Measurements from ENCODE around the gene SPDYA. TPM values are rescaled to one million over a fixed set of nuclear protein-coding genes. Genes with fewer than 3 reads are reported as not detected.

The SPDYA gene
- total RNA-seq, 2 donors from 2014 or later, result 3.0 to 5.3 TPM

GRCh38 chr2:28824207-28824606 is 13.6 kb downstream of the SPDYA start:
- H3K27ac ChIP-seq, result no peak overlapping the region
- no peaks in the 10 kb centered on the region for H3K36me3 ChIP-seq
- DNase-seq (ENCODE audit: low spot score), result no peak
- no peak overlapping the region for H3K4me3 ChIP-seq
- ATAC-seq (ENCODE audit: insufficient number of reproducible peaks, low FRiP score, low read depth), result no peak
- no peaks in the 10 kb centered on the region for H3K27me3 ChIP-seq (replicated peaks; ENCODE audit: insufficient read depth)
- no peaks in the 10 kb centered on the region for H3K9me3 ChIP-seq
- H3K4me1 ChIP-seq (ENCODE audit: control insufficient read depth in 1 of 2, low read depth in 2 of 2), result no peaks in the 10 kb centered on the region
- TF ChIP-seq CTCF (IDR thresholded peaks at IDR 0.05), result no peak

GRCh38 chr2:28824870-28825269 is 14.2 kb downstream of the SPDYA start:
- Histone ChIP-seq H3K36me3 (no peaks in the 10 kb centered on the region), H3K4me3 (no peak overlapping the region), H3K27ac (no peak overlapping the region), H3K27me3 (replicated peaks; ENCODE audit: insufficient read depth) (no peaks in the 10 kb centered on the region), H3K9me3 (no peaks in the 10 kb centered on the region), H3K4me1 (ENCODE audit: control insufficient read depth in 1 of 2, low read depth in 2 of 2) (no peaks in the 10 kb centered on the region)
- ATAC-seq (ENCODE audit: insufficient number of reproducible peaks, low FRiP score, low read depth) (no peak), DNase-seq (ENCODE audit: low spot score) (no peak)
- no peak for TF ChIP-seq CTCF (IDR thresholded peaks at IDR 0.05)

GRCh38 chr2:28828382-28828781 is 17.7 kb downstream of the SPDYA start:
- DNase-seq (ENCODE audit: low spot score), result no peak
- H3K4me3 ChIP-seq, result no peak overlapping the region
- TF ChIP-seq CTCF (IDR thresholded peaks at IDR 0.05), result no peak
- no peak overlapping the region for H3K27ac ChIP-seq
- no peak for ATAC-seq (ENCODE audit: insufficient number of reproducible peaks, low FRiP score, low read depth)
- no peaks in the 10 kb centered on the region for H3K4me1 ChIP-seq (ENCODE audit: control insufficient read depth in 1 of 2, low read depth in 2 of 2)
- H3K36me3 ChIP-seq, result no peaks in the 10 kb centered on the region
- no peaks in the 10 kb centered on the region for H3K27me3 ChIP-seq (replicated peaks; ENCODE audit: insufficient read depth)
- H3K9me3 ChIP-seq, result no peaks in the 10 kb centered on the region

GRCh38 chr2:28833740-28834470 is 23.3 kb downstream of the SPDYA start:
- H3K4me3 ChIP-seq, result no peak overlapping the region
- no peaks in the 10 kb centered on the region for H3K4me1 ChIP-seq (ENCODE audit: control insufficient read depth in 1 of 2, low read depth in 2 of 2)
- no peak for TF ChIP-seq CTCF (IDR thresholded peaks at IDR 0.05)
- ATAC-seq (ENCODE audit: insufficient number of reproducible peaks, low FRiP score, low read depth) (no peak), DNase-seq (ENCODE audit: low spot score) (no peak)
- no peaks in the 10 kb centered on the region for H3K9me3 ChIP-seq
- no peak overlapping the region for H3K27ac ChIP-seq
- H3K27me3 ChIP-seq (replicated peaks; ENCODE audit: insufficient read depth), result no peaks in the 10 kb centered on the region
- H3K36me3 ChIP-seq, result no peaks in the 10 kb centered on the region

GRCh38 chr2:28835781-28836180 is 25.1 kb downstream of the SPDYA start:
- no peak for TF ChIP-seq CTCF (IDR thresholded peaks at IDR 0.05)
- no peak for ATAC-seq (ENCODE audit: insufficient number of reproducible peaks, low FRiP score, low read depth)

More at GRCh38 chr2:28835781-28836180, 25.1 kb downstream of the SPDYA start:
- H3K27ac ChIP-seq, result no peak overlapping the region
- DNase-seq (ENCODE audit: low spot score), result no peak
- no peaks in the 10 kb centered on the region for H3K27me3 ChIP-seq (replicated peaks; ENCODE audit: insufficient read depth)
- no peak overlapping the region for H3K4me3 ChIP-seq
- H3K4me1 ChIP-seq (ENCODE audit: control insufficient read depth in 1 of 2, low read depth in 2 of 2), result no peaks in the 10 kb centered on the region
- no peaks in the 10 kb centered on the region for H3K9me3 ChIP-seq
- H3K36me3 ChIP-seq, result no peaks in the 10 kb centered on the region

All from thoracic aorta (tissue), 2 donors.